WTC11 (cell line): ENCODE measurements around the gene SAC3D1. TPM values are rescaled to one million over a fixed set of nuclear protein-coding genes. Genes with fewer than 3 reads are reported as not detected.

Experiments
- ATAC-seq: fragments of 200-7000 bp; cut with Tn5 transposase; 2 replicates; pipeline ENCODE4 v1.10.0; 2021; ENCODE audit warnings: mild to moderate bottlenecking, moderate library complexity
- CTCF ChIA-PET: fragments of 300-600 bp; sonication (Branson Sonifier 250); formaldehyde crosslinking; loops from one replicate; lab custom pipeline; 2021; ENCODE audit warnings: antibody characterized with exemption; lab: Charles Lee
- POLR2A ChIA-PET: fragments of 350-600 bp; sonication (Branson Sonifier 250); formaldehyde crosslinking; loops from one replicate; lab custom pipeline; 2021; ENCODE audit warnings: antibody characterized with exemption; lab: Charles Lee
- DNase-seq: peaks from one replicate; pipeline ENCODE4 v3.0.0; 2021; ENCODE audit warnings: low spot score
- H3K27ac Mint-ChIP-seq: 2 replicates; pipeline ENCODE4 v1.8.0; 2021; ENCODE audit warnings: mixed read lengths
- H3K27me3 Mint-ChIP-seq: 2 replicates; pipeline ENCODE4 v1.8.0; 2021; ENCODE audit warnings: low read depth, mild to moderate bottlenecking, moderate library complexity, mixed read lengths
- H3K36me3 Mint-ChIP-seq: 2 replicates; pipeline ENCODE4 v1.8.0; 2021; ENCODE audit warnings: mixed read lengths
- H3K4me1 Mint-ChIP-seq: 2 replicates; pipeline ENCODE4 v1.8.0; 2022; ENCODE audit warnings: mixed read lengths
- H3K4me3 Mint-ChIP-seq: 2 replicates; pipeline ENCODE4 v1.8.0; 2021; ENCODE audit warnings: mild to moderate bottlenecking, moderate library complexity, mixed read lengths
- H3K9me3 Mint-ChIP-seq: 2 replicates; pipeline ENCODE4 v1.8.0; 2021; ENCODE audit warnings: mixed read lengths
- CBFB ChIP-seq: sonication (generic); formaldehyde crosslinking; IDR thresholded peaks from 2 replicates; pipeline ENCODE4 v1.8.1; 2022; ENCODE audit warnings: mild to moderate bottlenecking, low read depth, missing genetic modification reagents
- CREB1 ChIP-seq: sonication (generic); formaldehyde crosslinking; IDR thresholded peaks from 2 replicates; pipeline ENCODE4 v1.8.0; 2023; ENCODE audit warnings: mild to moderate bottlenecking, missing genetic modification reagents
- ESRRA ChIP-seq: sonication (generic); formaldehyde crosslinking; IDR thresholded peaks from 2 replicates; pipeline ENCODE4 v1.8.1; 2022; ENCODE audit warnings: mild to moderate bottlenecking, missing genetic modification reagents, borderline replicate concordance
- GABPB1 ChIP-seq: sonication (generic); formaldehyde crosslinking; IDR thresholded peaks from 2 replicates; pipeline ENCODE4 v1.8.1; 2023; ENCODE audit warnings: mild to moderate bottlenecking, missing genetic modification reagents
- GRHL2 ChIP-seq: fragments of 250-450 bp; sonication (Bioruptor Pico); IDR thresholded peaks from 2 replicates; pipeline ENCODE4 v1.8.0; 2022; ENCODE audit warnings: mild to moderate bottlenecking, moderate library complexity; ENCODE audit not compliant: insufficient replicate concordance, severe bottlenecking
- IRF2 ChIP-seq: sonication (generic); formaldehyde crosslinking; IDR thresholded peaks from 2 replicates; pipeline ENCODE4 v1.8.0; 2022; ENCODE audit warnings: low read depth, missing genetic modification reagents, borderline replicate concordance
- NFATC4 ChIP-seq: fragments of 250-450 bp; sonication (Bioruptor Pico); IDR thresholded peaks from 2 replicates; pipeline ENCODE4 v1.9.0; 2021; ENCODE audit warnings: mild to moderate bottlenecking
- NFYB ChIP-seq: sonication (generic); formaldehyde crosslinking; conservative IDR thresholded peaks from 2 replicates; pipeline ENCODE4 v1.8.0; 2022; ENCODE audit warnings: low read depth, missing genetic modification reagents
- RORB ChIP-seq: fragments of 250-450 bp; sonication (Bioruptor Pico); IDR thresholded peaks from 2 replicates; pipeline ENCODE4 v1.9.0; 2021; ENCODE audit warnings: mild to moderate bottlenecking
- SMAD4 ChIP-seq: sonication (generic); formaldehyde crosslinking; IDR thresholded peaks from 2 replicates; pipeline ENCODE4 v1.8.0; 2022; ENCODE audit warnings: mild to moderate bottlenecking, missing genetic modification reagents
- TEAD1 ChIP-seq: sonication (generic); formaldehyde crosslinking; IDR thresholded peaks from 2 replicates; pipeline ENCODE4 v1.8.0; 2022; ENCODE audit warnings: mild to moderate bottlenecking, missing genetic modification reagents
- TP53 ChIP-seq: sonication (generic); formaldehyde crosslinking; IDR thresholded peaks from 2 replicates; pipeline ENCODE4 v1.8.1; 2023; ENCODE audit warnings: mild to moderate bottlenecking, missing genetic modification reagents
- ZNF121 ChIP-seq: sonication (generic); formaldehyde crosslinking; IDR thresholded peaks from 2 replicates; pipeline ENCODE4 v1.8.0; 2023; ENCODE audit warnings: missing genetic modification reagents
- ZNF138 ChIP-seq: sonication (generic); formaldehyde crosslinking; conservative IDR thresholded peaks from 2 replicates; pipeline ENCODE4 v1.8.1; 2022; ENCODE audit warnings: mild to moderate bottlenecking, moderate library complexity, missing genetic modification reagents
- ZNF232 ChIP-seq: sonication (generic); formaldehyde crosslinking; IDR thresholded peaks from 2 replicates; pipeline ENCODE4 v1.8.0; 2022; ENCODE audit warnings: mild to moderate bottlenecking, missing genetic modification reagents
- ZNF671 ChIP-seq: fragments of 250-450 bp; sonication (Bioruptor Pico); IDR thresholded peaks from 2 replicates; pipeline ENCODE4 v1.8.0; 2021; ENCODE audit warnings: mild to moderate bottlenecking
- total RNA-seq: library from RNA; stranded (reverse); gene quantifications from 3 replicates; pipeline ENCODE4 v1.2.3, GENCODE V29; 2021
- TF ChIP-seq, protein P1 (sequence below): sonication (generic); formaldehyde crosslinking; IDR thresholded peaks from 2 replicates; pipeline ENCODE4 v1.8.0; 2022; ENCODE audit warnings: missing genetic modification reagents
- TF ChIP-seq, protein P2 (sequence below): sonication (generic); formaldehyde crosslinking; IDR thresholded peaks from 2 replicates; pipeline ENCODE4 v1.8.1; 2023; ENCODE audit warnings: mild to moderate bottlenecking, missing genetic modification reagents, moderate library complexity
- TF ChIP-seq, protein P3 (sequence below): sonication (generic); formaldehyde crosslinking; IDR thresholded peaks from 2 replicates; pipeline ENCODE4 v1.8.1; 2022; ENCODE audit warnings: low read depth, mild to moderate bottlenecking, moderate library complexity, missing genetic modification reagents, borderline replicate concordance
- TF ChIP-seq, protein P4 (sequence below): sonication (generic); formaldehyde crosslinking; IDR thresholded peaks from 2 replicates; pipeline ENCODE4 v1.8.0; 2022; ENCODE audit warnings: mild to moderate bottlenecking, missing genetic modification reagents
- TF ChIP-seq, protein P5 (sequence below): sonication (generic); formaldehyde crosslinking; IDR thresholded peaks from 2 replicates; pipeline ENCODE4 v1.8.1; 2023; ENCODE audit warnings: mild to moderate bottlenecking, missing genetic modification reagents, moderate library complexity
- TF ChIP-seq, protein P6 (sequence below): fragments of 250-450 bp; sonication (Bioruptor Pico); IDR thresholded peaks from 2 replicates; pipeline ENCODE4 v1.9.0; 2021; ENCODE audit warnings: mild to moderate bottlenecking
- TF ChIP-seq, protein P7 (sequence below): sonication (generic); formaldehyde crosslinking; IDR thresholded peaks from 2 replicates; pipeline ENCODE4 v1.8.0; 2022; ENCODE audit warnings: mild to moderate bottlenecking, missing genetic modification reagents
- TF ChIP-seq, protein P8 (sequence below): fragments of 200-600 bp; IDR thresholded peaks from 2 replicates; pipeline ENCODE4 v1.8.0; 2022; ENCODE audit warnings: antibody characterized with exemption

The SAC3D1 gene
- total RNA-seq, 1 experiment from 2014 or later: 26.2 TPM

DNA sequence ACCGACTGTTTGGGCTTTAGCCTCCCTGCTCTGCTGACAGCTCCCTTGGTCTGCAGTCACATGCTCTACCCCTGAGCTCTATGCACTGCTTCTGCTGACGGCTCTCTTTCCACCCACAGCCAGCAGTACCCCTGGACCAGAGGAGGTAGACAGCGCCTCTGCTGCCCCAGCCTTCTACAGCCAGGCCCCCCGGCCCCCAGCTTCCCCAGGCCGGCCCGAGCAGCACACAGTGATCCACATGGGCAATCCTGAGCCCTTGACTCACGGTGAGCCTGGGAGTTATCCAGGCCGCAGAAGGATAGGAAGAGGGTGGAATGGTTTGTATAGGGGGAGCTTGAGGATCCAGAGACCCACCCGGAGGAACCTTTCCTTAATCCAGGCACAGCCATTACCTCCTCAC lies 45.8 kb downstream of the SAC3D1 start:
- H3K36me3 Mint-ChIP-seq: peaks cover 12% of the 10 kb centered on the region
- ATAC-seq (no peak), DNase-seq (no peak)
- no peaks in the 10 kb centered on the region for H3K27me3 Mint-ChIP-seq
- H3K9me3 Mint-ChIP-seq: no peaks in the 10 kb centered on the region
- no peak for TF ChIP-seq IRF2 (CRISPR knock-in tag)
- TF ChIP-seq, protein P1, sequence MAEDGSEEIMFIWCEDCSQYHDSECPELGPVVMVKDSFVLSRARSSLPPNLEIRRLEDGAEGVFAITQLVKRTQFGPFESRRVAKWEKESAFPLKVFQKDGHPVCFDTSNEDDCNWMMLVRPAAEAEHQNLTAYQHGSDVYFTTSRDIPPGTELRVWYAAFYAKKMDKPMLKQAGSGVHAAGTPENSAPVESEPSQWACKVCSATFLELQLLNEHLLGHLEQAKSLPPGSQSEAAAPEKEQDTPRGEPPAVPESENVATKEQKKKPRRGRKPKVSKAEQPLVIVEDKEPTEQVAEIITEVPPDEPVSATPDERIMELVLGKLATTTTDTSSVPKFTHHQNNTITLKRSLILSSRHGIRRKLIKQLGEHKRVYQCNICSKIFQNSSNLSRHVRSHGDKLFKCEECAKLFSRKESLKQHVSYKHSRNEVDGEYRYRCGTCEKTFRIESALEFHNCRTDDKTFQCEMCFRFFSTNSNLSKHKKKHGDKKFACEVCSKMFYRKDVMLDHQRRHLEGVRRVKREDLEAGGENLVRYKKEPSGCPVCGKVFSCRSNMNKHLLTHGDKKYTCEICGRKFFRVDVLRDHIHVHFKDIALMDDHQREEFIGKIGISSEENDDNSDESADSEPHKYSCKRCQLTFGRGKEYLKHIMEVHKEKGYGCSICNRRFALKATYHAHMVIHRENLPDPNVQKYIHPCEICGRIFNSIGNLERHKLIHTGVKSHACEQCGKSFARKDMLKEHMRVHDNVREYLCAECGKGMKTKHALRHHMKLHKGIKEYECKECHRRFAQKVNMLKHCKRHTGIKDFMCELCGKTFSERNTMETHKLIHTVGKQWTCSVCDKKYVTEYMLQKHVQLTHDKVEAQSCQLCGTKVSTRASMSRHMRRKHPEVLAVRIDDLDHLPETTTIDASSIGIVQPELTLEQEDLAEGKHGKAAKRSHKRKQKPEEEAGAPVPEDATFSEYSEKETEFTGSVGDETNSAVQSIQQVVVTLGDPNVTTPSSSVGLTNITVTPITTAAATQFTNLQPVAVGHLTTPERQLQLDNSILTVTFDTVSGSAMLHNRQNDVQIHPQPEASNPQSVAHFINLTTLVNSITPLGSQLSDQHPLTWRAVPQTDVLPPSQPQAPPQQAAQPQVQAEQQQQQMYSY (CRISPR knock-in tag): no peak
- no peak for TF ChIP-seq GABPB1 (CRISPR knock-in tag)
- no peak for TF ChIP-seq CBFB (CRISPR knock-in tag)
- no peak for TF ChIP-seq GRHL2
- TF ChIP-seq ZNF232 (CRISPR knock-in tag): no peak
- TF ChIP-seq RORB (CRISPR knock-in tag): no peak
- TF ChIP-seq, protein P2, sequence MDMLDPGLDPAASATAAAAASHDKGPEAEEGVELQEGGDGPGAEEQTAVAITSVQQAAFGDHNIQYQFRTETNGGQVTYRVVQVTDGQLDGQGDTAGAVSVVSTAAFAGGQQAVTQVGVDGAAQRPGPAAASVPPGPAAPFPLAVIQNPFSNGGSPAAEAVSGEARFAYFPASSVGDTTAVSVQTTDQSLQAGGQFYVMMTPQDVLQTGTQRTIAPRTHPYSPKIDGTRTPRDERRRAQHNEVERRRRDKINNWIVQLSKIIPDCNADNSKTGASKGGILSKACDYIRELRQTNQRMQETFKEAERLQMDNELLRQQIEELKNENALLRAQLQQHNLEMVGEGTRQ (CRISPR knock-in tag): no peak
- TF ChIP-seq SMAD4 (CRISPR knock-in tag): no peak
- no peak for TF ChIP-seq ZNF671 (CRISPR knock-in tag)
- TF ChIP-seq ZNF138 (CRISPR knock-in tag): no peak
- TF ChIP-seq ZNF121 (CRISPR knock-in tag): no peak
- TF ChIP-seq NFATC4: no peak
- no peak for TF ChIP-seq TP53 (CRISPR knock-in tag)
- TF ChIP-seq, protein P3, sequence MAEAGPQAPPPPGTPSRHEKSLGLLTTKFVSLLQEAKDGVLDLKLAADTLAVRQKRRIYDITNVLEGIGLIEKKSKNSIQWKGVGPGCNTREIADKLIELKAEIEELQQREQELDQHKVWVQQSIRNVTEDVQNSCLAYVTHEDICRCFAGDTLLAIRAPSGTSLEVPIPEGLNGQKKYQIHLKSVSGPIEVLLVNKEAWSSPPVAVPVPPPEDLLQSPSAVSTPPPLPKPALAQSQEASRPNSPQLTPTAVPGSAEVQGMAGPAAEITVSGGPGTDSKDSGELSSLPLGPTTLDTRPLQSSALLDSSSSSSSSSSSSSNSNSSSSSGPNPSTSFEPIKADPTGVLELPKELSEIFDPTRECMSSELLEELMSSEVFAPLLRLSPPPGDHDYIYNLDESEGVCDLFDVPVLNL (CRISPR knock-in tag): no peak
- TF ChIP-seq, protein P4, sequence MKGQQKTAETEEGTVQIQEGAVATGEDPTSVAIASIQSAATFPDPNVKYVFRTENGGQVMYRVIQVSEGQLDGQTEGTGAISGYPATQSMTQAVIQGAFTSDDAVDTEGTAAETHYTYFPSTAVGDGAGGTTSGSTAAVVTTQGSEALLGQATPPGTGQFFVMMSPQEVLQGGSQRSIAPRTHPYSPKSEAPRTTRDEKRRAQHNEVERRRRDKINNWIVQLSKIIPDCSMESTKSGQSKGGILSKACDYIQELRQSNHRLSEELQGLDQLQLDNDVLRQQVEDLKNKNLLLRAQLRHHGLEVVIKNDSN (CRISPR knock-in tag): no peak
- TF ChIP-seq, protein P5, sequence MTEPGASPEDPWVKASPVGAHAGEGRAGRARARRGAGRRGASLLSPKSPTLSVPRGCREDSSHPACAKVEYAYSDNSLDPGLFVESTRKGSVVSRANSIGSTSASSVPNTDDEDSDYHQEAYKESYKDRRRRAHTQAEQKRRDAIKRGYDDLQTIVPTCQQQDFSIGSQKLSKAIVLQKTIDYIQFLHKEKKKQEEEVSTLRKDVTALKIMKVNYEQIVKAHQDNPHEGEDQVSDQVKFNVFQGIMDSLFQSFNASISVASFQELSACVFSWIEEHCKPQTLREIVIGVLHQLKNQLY (CRISPR knock-in tag): no peak
- TF ChIP-seq TEAD1 (CRISPR knock-in tag): no peak
- TF ChIP-seq ESRRA: no peak
- TF ChIP-seq, all 79 proteins: peak for 0
- Mint-ChIP-seq H3K4me1 (peaks cover 10% of the 10 kb centered on the region), H3K4me3 (no peak overlapping the region), H3K27ac (no peak overlapping the region)
- ChIA-PET POLR2A (no interaction called here), CTCF (interaction anchor here (1.0 kb wide), 1 partner anchor 72 kb away, joined by 3 read pairs; the partner anchor contains the start of gene ARL2)

DNA sequence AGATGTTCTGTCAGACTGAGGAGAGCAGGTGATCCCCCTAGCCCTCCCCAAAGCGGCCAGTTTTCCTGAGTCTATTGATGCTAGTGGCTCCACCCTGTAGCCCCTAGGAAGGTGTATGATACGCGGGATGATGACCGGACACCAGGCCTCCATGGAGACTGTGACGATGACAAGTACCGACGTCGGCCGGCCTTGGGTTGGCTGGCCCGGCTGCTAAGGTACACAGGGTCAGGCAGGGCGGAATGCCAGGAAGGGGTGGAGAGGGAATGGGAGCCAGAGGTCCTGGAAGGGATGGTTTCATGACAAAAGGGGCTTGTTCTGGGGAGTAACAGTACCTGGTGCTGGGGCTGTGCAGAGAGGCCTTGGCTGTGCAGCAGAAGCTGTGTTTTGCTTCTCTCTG lies 46.2 kb downstream of the SAC3D1 start:
- Mint-ChIP-seq H3K4me1 (peaks cover 10% of the 10 kb centered on the region), H3K27ac (no peak overlapping the region), H3K36me3 (peaks cover 9% of the 10 kb centered on the region), H3K9me3 (no peaks in the 10 kb centered on the region), H3K4me3 (no peak overlapping the region), H3K27me3 (no peaks in the 10 kb centered on the region)
- ChIA-PET POLR2A (no interaction called here), CTCF (interaction anchor here (1.0 kb wide), 1 partner anchor 73 kb away, joined by 3 read pairs; the partner anchor contains the start of gene ARL2)
- DNase-seq (no peak), ATAC-seq (no peak)
- TF ChIP-seq, protein P4 (CRISPR knock-in tag): no peak
- TF ChIP-seq NFYB (CRISPR knock-in tag) (no peak), CREB1 (CRISPR knock-in tag) (no peak), ZNF232 (CRISPR knock-in tag) (no peak), CBFB (CRISPR knock-in tag) (no peak)
- TF ChIP-seq, protein P6, sequence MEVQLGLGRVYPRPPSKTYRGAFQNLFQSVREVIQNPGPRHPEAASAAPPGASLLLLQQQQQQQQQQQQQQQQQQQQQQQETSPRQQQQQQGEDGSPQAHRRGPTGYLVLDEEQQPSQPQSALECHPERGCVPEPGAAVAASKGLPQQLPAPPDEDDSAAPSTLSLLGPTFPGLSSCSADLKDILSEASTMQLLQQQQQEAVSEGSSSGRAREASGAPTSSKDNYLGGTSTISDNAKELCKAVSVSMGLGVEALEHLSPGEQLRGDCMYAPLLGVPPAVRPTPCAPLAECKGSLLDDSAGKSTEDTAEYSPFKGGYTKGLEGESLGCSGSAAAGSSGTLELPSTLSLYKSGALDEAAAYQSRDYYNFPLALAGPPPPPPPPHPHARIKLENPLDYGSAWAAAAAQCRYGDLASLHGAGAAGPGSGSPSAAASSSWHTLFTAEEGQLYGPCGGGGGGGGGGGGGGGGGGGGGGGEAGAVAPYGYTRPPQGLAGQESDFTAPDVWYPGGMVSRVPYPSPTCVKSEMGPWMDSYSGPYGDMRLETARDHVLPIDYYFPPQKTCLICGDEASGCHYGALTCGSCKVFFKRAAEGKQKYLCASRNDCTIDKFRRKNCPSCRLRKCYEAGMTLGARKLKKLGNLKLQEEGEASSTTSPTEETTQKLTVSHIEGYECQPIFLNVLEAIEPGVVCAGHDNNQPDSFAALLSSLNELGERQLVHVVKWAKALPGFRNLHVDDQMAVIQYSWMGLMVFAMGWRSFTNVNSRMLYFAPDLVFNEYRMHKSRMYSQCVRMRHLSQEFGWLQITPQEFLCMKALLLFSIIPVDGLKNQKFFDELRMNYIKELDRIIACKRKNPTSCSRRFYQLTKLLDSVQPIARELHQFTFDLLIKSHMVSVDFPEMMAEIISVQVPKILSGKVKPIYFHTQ (CRISPR knock-in tag): no peak
- TF ChIP-seq, protein P7, sequence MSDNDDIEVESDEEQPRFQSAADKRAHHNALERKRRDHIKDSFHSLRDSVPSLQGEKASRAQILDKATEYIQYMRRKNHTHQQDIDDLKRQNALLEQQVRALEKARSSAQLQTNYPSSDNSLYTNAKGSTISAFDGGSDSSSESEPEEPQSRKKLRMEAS: no peak
- TF ChIP-seq, protein P8, sequence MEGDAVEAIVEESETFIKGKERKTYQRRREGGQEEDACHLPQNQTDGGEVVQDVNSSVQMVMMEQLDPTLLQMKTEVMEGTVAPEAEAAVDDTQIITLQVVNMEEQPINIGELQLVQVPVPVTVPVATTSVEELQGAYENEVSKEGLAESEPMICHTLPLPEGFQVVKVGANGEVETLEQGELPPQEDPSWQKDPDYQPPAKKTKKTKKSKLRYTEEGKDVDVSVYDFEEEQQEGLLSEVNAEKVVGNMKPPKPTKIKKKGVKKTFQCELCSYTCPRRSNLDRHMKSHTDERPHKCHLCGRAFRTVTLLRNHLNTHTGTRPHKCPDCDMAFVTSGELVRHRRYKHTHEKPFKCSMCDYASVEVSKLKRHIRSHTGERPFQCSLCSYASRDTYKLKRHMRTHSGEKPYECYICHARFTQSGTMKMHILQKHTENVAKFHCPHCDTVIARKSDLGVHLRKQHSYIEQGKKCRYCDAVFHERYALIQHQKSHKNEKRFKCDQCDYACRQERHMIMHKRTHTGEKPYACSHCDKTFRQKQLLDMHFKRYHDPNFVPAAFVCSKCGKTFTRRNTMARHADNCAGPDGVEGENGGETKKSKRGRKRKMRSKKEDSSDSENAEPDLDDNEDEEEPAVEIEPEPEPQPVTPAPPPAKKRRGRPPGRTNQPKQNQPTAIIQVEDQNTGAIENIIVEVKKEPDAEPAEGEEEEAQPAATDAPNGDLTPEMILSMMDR: no peak
